Measurements from ENCODE around the gene EFCAB12.
"Not testable (repeated sequence)": the region's sequence is repeated elsewhere in the genome, so short reads cannot be mapped to it uniquely, and the experiment has no call there.

Gene EFCAB12

DNA sequence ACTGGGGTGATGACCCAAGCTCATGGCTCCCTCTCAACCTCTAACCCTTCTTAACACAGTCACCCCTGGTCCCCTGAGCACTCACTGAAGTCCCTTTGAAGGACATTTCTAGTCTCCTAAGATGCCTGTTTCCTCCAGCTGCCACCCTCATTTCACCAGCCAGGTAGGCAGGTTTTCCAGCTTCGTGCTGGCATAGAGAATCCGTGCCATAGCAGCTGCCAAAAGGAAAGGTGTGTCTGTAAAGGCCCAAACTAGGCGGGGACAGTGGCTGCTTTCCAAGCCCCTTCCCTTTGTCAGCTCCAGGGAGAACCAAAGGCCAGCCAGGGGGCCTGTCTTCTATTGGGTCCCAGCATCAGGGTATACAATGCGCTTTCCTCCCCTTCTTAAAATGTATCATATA, 36.9 kb downstream of the EFCAB12 start:
- not testable (repeated sequence) for DNase-seq

- DNase-seq, result no peak
Observed at GRCh38 chr3:129389572-129389937, 38.9 kb downstream of the EFCAB12 start.

- DNase-seq, result not testable (repeated sequence)
Observed at GRCh38 chr3:129388791-129389571, 39.5 kb downstream of the EFCAB12 start.

GRCh38 chr3:129387487-129387886, 40.9 kb downstream of the EFCAB12 start:
- DNase-seq, result no peak

GRCh38 chr3:129386984-129387383, 41.5 kb downstream of the EFCAB12 start:
- no peak for DNase-seq

DNA sequence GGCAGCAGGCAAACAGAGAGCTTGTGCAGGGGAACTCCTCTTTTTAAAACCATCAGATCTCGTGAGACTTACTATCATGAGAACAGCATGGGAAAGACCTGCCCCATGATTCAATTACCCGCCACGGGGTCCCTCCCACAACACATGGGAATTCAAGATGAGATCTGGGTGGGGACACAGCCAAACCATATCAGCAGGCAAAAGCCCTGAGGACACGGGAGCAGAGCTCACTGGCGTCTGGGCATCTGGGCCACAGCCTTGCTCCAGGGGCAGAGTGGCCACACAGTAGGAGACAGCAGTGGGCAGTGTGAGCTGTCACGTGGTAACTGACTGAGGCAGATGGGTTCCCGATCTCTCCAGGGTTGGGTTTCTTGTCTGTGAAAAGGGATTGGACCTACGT, 42.9 kb downstream of the EFCAB12 start:
- not testable (repeated sequence) for DNase-seq

- DNase-seq, result no peak
Observed at GRCh38 chr3:129384594-129385323, 43.7 kb downstream of the EFCAB12 start.

DNA sequence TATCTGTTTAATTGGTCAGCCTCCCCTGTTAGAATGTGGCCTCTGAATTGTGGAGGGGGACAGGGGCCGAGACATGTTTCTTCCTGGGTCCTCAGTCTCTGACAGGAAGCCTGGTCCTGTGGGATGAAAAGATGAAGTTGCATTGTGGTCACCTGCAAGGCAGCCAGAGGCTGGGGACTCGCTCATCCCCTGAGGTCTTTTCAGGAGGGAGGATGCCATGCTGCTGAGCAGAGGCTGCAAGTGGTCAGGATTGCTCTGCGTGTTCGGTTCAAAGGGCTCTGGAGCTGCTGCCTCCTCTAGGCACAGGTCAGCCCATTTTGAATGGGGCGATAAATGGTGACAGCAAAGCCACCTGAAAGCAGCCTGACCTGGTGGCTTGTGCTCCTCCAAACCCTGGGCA, 44.3 kb downstream of the EFCAB12 start:
- DNase-seq, result not testable (repeated sequence)

DNA sequence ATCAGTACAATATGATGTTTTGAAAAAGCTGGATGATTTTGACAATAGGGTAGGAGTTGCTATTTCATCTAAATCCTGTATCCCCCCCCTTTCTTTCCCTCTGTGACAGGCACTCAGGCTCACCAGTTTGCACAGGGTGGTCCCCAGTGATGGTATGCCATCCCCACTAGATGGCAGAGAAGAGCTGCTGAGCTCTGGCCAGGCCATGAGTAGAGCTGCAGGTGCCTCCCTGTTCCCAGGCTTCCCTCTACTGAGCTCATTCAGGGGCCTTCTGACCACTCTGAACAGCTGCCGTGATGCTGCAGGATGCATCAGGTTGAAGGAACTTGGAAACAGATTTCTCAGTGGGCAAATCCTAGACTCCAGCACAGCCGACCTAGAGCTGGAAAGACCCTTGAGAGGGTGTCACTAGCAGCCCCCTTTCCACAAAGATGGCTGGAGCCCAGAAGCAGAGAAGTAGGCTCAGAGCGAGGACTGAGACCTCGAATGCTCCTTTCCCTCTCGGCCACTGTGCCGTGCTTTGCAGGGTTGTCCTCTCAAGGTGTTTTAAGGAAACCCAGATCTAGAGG, 45.1 kb downstream of the EFCAB12 start:
- peak; percentile 70 for DNase-seq

GRCh38 chr3:129382366-129382765, 46.1 kb downstream of the EFCAB12 start:
- DNase-seq, result no peak

- no peak for DNase-seq
Observed at GRCh38 chr3:129379582-129380358, 48.7 kb downstream of the EFCAB12 start.

DNA sequence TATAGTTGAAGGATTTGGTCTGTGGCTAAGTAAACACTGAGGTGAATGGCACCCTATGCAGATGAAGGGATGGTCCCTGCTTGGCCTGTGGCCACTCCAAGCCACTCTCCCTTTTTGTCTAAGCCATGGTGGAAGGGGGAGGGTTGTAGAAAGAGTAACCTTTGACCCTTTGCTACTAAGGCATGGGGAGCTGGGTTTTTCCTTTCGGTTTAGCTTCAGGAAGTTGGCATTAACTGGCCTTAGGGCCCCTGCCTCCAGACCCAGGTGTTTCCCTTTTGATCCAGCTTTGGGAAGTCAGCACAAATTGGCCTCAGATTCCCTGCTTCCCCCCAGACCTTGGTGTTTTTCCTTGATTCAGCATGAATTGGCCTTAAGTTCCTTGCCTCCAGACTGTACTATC, 49.5 kb downstream of the EFCAB12 start:
- DNase-seq, result no peak

- no peak for DNase-seq
Observed at GRCh38 chr3:129377615-129378014, 50.8 kb downstream of the EFCAB12 start.

DNA sequence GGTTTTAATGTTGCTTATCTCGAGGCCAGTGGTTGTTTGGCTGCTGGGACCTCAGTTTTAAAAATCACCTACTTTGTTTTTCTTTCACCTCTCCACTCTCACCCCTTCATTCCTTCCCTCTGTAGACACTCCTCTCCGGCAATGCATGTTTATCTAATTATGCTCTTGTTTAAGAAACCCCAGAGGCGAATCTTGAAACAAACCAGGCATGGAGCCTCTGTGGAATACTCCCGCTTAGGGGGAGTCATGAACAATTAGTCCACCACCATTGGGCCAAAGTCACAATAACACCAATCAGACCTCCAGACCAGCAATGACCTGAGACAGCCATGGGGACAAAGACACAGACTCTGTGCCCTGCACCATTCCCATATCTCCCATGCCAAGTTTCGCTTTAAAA, 53.3 kb downstream of the EFCAB12 start:
- DNase-seq, result no peak

DNA sequence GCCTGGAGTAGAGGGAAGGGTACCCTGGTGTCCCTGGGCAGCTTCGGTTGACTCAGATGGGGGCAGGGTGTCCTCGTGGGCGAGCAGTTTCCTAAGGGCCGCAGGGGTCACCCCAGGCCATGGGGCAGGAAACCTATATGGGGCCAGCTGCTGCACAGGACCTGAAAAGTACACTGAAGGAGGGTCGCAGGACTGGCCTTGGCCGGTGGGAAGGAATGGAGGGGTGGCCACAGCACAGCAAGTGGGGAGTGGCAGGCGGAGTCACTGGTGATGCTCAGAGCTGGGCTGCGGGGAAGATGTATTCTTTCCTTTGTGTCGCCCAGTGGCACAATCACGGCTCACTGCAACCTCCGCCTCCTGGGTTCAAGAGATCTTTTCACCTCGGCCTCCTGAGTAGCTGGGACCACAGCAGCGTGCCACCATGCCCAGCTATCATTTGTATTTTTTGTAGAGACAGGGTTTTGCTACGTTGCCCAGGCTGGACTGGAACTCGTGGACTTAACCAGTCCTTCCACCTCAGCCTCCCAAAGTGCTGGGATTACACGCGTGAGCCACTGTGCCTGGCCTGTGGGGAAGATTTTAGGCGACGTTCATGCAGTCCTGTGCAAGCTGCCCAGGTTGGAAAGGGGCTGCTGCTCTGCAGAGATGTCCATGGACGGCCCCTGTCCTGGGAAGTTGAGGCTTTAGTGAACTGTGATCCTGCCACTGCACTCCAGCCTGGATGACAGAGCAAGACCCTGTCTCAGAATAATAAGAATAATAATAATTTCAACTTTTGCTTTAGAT, 57.2 kb downstream of the EFCAB12 start:
- peak; percentile 50 for DNase-seq

- no peak for DNase-seq
Observed at GRCh38 chr3:129370248-129370964, 58.0 kb downstream of the EFCAB12 start.

- no peak for DNase-seq
Observed at GRCh38 chr3:129369711-129370110, 58.7 kb downstream of the EFCAB12 start.

DNA sequence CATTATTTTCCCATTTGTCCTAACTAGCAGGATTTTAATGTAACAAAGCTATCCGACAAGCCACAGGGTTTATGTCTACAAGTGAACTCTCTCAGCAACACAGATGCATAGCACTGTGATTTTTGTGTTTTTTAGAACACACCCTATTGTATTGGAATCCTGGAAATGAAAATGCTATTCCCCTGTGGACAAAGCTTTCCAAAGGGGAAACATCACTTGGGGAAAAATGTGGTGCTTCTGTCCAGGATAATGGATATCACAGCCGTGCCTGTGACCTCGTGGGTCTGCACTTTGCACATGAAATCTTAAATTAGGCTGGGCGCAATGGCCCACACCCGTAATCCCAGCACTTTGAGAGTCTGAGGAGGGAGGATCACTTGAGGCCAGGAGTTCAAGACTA, 60.6 kb downstream of the EFCAB12 start:
- no peak for DNase-seq

- DNase-seq, result no peak
Observed at GRCh38 chr3:129366312-129366831, 62.1 kb downstream of the EFCAB12 start.

DNA sequence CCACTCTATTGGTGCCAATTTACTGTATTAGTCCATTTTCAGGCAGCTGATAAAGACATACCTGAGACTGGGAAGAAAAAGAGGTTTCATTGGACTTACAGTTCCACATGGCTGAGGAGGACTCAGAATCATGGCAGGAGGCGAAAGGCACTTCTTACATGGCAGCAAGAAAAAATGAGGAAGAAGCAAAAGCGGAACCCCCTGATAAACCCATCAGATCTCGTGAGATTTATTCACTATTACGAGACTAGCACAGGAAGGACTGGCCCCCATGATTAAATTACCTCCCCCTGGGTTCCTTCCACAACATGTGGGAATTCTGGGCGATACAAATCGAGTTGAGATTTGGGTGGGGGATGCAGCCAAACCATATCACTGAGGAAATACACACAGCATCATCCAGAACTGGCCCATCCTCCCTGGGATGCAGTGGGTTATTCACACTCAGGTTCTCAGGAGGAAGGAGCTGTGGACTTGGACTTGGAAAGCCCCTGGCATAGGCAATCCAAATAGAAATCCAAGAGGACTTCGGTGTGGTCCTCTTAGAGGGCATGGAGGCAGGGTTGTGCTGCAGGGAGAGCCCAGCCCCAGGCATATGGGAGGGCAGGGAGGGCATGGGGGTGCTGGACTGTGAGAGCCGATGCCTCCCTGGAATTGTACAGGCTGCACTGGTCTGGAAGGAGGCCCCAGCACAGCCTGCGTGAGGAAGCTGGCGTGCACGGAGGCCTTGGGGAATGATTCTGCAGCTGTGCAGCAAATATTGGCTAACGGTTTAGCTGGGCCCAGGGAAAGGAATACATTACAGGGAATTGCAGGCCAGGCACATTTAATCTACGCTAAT, 62.9 kb downstream of the EFCAB12 start:
- no peak for DNase-seq

DNA sequence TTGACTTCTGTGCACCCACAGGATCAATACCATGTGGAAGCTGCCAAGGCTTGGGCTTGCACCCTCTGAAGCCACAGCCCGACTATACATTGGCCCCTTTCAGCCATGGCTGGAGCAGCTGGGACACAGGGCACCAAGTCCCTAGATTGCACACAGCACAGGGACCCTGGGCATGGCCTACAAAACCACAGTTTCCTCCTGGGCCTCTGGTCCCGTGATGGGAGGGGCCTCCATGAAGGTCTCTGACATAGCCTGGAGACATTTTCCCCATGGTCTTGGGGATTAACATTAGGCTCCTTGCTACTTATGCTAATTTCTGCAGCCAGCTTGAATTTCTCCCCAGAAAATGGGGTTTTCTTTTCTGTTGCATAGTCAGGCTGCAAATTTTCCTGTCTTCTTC, 63.6 kb downstream of the EFCAB12 start:
- DNase-seq, result not testable (repeated sequence)

Measured in activated effector memory CD4-positive, alpha-beta T cell treated with anti-CD3 and anti-CD28 coated beads, Interleukin-2, amount 50 U/mL, for 16 hours (primary cell).